GM18517 (cell line): ENCODE measurements around the gene SYCE1L.

Experiments
- ATAC-seq: cut with Tn5 transposase; IDR thresholded peaks from one replicate; pipeline ENCODE4 v1.9.1; 2021; ENCODE audit warnings: mild to moderate bottlenecking, moderate library complexity; ENCODE audit not compliant: unreplicated experiment

Gene SYCE1L

GRCh38 chr16:77246150-77246549 lies 46.9 kb downstream of the SYCE1L start:
- no peak for ATAC-seq

- no peak for ATAC-seq
These were observed 51.2 kb downstream of the SYCE1L start for GRCh38 chr16:77250400-77250799.
